Stimulated activated naive CD8-positive, alpha-beta T cell treated with anti-CD3 and anti-CD28 coated beads, Interleukin-15, Interleukin-2, amounts not matched to agents 100 U/mL and 50 U/mL, for 24 hours (primary cell): ENCODE results near the gene GOLGA8B.
"Not testable (repeated sequence)": the region's sequence is repeated elsewhere in the genome, so short reads cannot be mapped to it uniquely, and the experiment has no call there.

Source experiments
- ATAC-seq: fragments of 150-1000 bp; cut with Tn5 transposase; one replicate; pipeline ENCODE4 v1.10.0; 2021
- DNase-seq: peaks from one replicate; pipeline ENCODE4 v3.0.0; 2021

The GOLGA8B gene

GRCh38 chr15:34597316-34597715, 13.9 kb upstream of the GOLGA8B start:
- DNase-seq = no peak
- ATAC-seq = no peak

- ATAC-seq = no peak
These were observed 10.9 kb upstream of the GOLGA8B start for GRCh38 chr15:34594361-34594760.

GRCh38 chr15:34591306-34591705, 7.9 kb upstream of the GOLGA8B start:
- ATAC-seq (no peak), DNase-seq (no peak)

More at GRCh38 chr15:34594361-34594760, 10.9 kb upstream of the GOLGA8B start:
- no peak for DNase-seq

GRCh38 chr15:34588046-34588674, 4.7 kb upstream of the GOLGA8B start:
- DNase-seq (peak; percentile 51), ATAC-seq (peak; percentile 48)

GRCh38 chr15:34585966-34586365, 2.5 kb upstream of the GOLGA8B start:
- DNase-seq, ATAC-seq: not testable (repeated sequence)

- ATAC-seq = no peak
These were observed 1.5 kb upstream of the GOLGA8B start for GRCh38 chr15:34584996-34585395.

GRCh38 chr15:34584330-34584668, 848 bp upstream of the GOLGA8B start:
- no peak for ATAC-seq
- DNase-seq = peak; percentile 28

More at GRCh38 chr15:34584996-34585395, 1.5 kb upstream of the GOLGA8B start:
- DNase-seq = no peak

- DNase-seq (peak; percentile 62), ATAC-seq (peak; percentile 56)
These were observed 735 bp downstream of the GOLGA8B start for GRCh38 chr15:34582461-34583371.

GRCh38 chr15:34581687-34582460, 1.6 kb downstream of the GOLGA8B start:
- ATAC-seq, DNase-seq: not testable (repeated sequence)

GRCh38 chr15:34581043-34581365, 2.4 kb downstream of the GOLGA8B start:
- no peak for DNase-seq
- ATAC-seq = no peak

- not testable (repeated sequence) for ATAC-seq, DNase-seq
These were observed 3.0 kb downstream of the GOLGA8B start for GRCh38 chr15:34580251-34581042.

- DNase-seq (no peak), ATAC-seq (no peak)
These were observed 5.2 kb downstream of the GOLGA8B start for GRCh38 chr15:34578283-34578674.

- not testable (repeated sequence) for DNase-seq
- ATAC-seq = peak; percentile 87
These were observed 5.7 kb downstream of the GOLGA8B start for GRCh38 chr15:34577658-34578282.

- not testable (repeated sequence) for ATAC-seq, DNase-seq
These were observed 8.4 kb downstream of the GOLGA8B start for GRCh38 chr15:34575035-34575434.

- ATAC-seq, DNase-seq: not testable (repeated sequence)
These were observed 10.5 kb downstream of the GOLGA8B start for GRCh38 chr15:34572921-34573320.

GRCh38 chr15:34572019-34572641, 11.3 kb downstream of the GOLGA8B start:
- DNase-seq, ATAC-seq: not testable (repeated sequence)

- DNase-seq, ATAC-seq: not testable (repeated sequence)
These were observed 13.6 kb downstream of the GOLGA8B start for GRCh38 chr15:34569670-34570396.

GRCh38 chr15:34567174-34567573, 16.3 kb downstream of the GOLGA8B start:
- ATAC-seq = peak; percentile 63
- DNase-seq = not testable (repeated sequence)

- DNase-seq, ATAC-seq: not testable (repeated sequence)
These were observed 18.7 kb downstream of the GOLGA8B start for GRCh38 chr15:34564711-34565110.

- ATAC-seq, DNase-seq: not testable (repeated sequence)
These were observed 22.6 kb downstream of the GOLGA8B start for GRCh38 chr15:34560814-34561213.
